Stimulated activated CD8-positive, alpha-beta memory T cell treated with anti-CD3 and anti-CD28 coated beads, Interleukin-7, amount 100 ng/mL, for 1 hour (primary cell): Measurements from ENCODE around the gene TBC1D22A.

Experiments
- DNase-seq, 2 donors: peaks; one replicate each; pipeline ENCODE4 v3.0.0-alpha.2; 2020; ENCODE audit warnings: low read depth in 2 of 2

The TBC1D22A gene

DNA sequence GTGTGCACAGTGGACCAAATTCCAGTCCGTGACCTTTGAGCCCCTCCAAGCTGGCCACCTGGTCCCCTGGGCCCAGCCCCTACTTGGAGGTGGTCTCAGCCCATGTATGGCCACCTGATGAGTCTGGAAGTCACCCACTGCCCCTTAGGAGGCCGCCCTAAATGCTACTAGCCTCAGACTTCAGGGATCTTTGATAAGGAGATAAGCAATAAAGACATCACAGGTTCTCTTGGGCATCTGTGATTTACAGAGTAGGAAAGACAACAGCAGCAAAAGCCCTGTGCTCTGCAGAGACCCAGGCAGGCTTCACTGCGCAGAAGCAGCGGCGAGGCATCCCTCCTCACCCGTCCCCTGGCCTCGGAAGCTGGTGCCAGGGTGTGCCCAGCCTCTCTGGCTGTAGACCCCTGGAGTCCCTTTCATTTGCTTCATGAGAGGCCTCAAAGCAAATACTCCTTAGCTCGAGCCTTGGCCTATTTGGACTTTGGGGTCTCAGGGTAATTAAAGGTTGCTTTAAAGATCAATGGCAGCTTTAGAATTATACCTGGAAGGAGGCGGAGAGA is 360.1 kb downstream of the TBC1D22A start:
- no peak for DNase-seq

- no peak for DNase-seq
Measured at GRCh38 chr22:47123006-47123826, 360.8 kb downstream of the TBC1D22A start.

GRCh38 chr22:47123827-47124442 is 361.5 kb downstream of the TBC1D22A start:
- no peak for DNase-seq

DNA sequence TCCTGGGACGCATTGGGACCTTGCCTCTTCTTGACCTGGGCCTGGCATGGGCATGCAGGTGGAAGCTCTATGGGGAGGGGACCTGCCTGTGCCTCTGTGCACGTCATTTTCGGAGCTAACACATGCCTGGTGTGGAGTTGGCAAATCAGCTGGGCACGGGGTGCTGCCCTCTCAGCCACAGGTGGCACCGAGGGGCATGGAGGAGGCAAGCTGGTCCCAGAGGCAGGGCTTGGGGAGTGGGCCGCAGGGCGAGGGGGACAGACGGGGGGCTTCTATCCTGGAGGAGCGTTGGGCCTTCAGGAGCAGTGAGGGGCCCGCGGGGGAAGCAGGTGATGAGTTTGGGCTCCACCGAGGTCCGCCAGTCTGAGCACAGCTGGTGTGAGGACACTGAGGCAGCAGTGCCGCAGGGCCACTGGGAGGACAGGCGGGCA is 362.0 kb downstream of the TBC1D22A start:
- DNase-seq, result no peak

DNA sequence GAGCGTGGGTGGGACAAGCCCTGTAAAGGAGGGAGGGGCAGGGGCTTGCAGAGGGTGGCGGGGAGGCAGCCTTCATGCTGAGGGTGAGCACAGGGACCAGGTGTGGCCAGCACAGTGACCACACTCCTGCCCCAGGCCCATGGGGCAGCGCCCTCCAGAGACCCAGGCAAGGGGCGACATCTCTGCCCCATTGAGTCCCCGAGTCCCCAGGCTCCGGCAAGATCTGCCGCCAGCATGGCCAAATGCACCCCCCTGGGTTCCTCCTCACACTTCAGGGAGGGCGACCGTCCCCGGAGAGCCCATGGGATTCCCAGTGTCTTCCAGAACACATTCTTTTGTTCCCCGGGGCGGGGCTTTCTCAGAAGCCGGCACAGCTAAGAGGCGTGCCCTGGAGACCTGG is 362.5 kb downstream of the TBC1D22A start:
- no peak for DNase-seq

DNA sequence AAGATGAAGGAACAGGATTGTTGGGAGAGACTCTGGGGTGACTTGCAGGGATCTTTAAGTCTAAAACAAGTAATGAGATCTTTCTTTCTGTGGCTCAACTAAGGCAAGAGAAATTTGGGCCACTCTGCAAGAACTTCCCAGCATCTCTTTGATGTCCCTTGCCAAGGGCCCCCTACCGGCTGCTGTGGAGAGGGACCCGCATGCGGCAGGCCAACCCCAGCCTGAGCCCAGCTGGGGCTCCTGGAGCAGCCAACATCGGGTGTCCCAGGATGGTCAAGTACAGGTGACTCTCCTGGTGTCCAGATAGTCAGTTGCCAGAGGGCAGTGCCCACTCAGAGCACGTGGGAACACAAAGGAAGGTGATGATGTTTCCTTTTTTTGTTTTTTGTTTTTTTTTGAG is 363.2 kb downstream of the TBC1D22A start:
- no peak for DNase-seq

DNA sequence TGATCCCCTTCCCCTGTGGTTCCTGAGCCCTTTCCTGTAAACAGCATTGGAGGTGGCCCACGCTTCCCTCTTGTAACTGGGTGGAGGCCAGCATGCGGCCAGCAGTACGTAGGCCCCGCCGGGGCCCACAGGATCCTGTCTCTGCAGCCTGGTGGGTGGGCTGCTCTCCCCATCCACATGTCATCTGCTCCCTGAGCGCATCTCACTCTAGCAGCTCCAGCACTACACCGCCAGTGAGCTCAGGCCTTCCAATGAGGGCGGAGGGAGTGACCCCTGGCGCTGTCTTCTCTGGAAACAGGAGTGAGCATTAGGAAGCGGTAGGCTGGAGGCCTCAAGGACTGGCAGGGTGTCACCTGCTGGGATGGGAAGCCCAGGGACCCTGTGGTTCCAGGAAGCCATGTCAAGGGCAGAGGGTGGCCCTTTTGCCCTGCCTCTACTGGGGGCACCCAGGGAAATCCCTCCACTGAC is 363.9 kb downstream of the TBC1D22A start:
- DNase-seq, result no peak

GRCh38 chr22:47127441-47127871 is 365.0 kb downstream of the TBC1D22A start:
- DNase-seq, result no peak

GRCh38 chr22:47128216-47128615 is 365.8 kb downstream of the TBC1D22A start:
- DNase-seq, result no peak

- DNase-seq, result no peak
Measured at GRCh38 chr22:47128622-47129215, 366.3 kb downstream of the TBC1D22A start.

GRCh38 chr22:47129902-47130635 is 367.6 kb downstream of the TBC1D22A start:
- no peak for DNase-seq

GRCh38 chr22:47130883-47131631 is 368.6 kb downstream of the TBC1D22A start:
- DNase-seq, result no peak

DNA sequence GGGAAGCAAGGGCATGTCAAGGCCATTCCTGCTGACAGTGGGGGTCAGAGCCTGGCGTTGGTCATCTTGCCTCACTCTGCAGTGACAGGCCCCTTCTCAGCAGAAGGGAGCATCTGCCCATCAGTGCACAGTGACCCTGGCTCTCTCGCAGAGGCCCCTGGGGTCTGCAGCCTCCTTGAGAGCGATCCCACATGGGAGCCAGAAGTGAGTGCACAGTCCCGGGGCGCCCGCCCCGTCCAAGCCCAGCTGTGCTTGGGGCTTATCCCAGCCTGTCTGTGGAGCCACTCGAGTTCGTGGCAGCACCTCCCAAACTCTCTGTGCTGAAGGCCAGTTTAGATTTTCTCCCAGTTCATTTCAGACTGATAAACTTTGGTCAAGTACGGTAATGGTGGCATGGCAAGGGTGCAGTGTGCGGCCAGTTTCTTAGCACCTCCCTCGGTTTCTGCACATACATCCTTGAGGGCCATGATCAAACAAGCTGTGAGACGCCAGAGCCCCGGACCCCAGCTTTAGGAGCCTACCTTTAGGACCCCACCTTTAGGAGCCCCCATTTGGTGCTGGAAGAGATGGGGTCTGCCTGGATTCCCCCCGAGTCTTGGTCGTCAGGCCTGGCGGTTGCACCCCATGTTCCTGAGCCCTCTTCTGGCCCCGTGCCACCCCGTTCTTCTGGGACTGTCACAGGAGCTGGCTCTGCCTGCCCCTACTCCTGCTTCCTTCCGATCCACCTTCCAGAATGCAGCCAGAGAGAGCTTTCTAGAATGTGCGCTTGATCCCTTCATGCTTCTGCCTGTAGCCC is 369.4 kb downstream of the TBC1D22A start:
- no peak for DNase-seq

DNA sequence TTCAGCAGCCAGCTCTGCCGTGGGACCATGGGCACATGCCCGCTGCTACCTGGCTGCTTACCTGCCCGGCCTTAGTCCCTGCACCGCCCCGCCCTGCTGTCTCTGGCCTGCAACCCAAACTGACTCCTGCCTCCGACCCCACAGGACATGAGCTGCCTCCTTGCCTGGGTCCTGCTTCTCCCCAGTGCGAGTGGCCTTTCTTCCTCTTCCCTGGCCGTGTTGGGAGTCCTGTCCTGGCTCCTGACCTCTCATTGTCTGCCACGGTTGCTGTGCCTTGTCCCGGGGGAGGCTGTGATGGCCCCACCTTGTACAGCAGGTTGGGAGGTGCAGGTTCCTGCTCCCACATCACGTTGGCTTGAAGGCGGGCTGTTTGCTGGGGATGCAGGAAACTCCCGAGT is 370.0 kb downstream of the TBC1D22A start:
- no peak for DNase-seq

GRCh38 chr22:47133061-47133969 is 370.9 kb downstream of the TBC1D22A start:
- no peak for DNase-seq

DNA sequence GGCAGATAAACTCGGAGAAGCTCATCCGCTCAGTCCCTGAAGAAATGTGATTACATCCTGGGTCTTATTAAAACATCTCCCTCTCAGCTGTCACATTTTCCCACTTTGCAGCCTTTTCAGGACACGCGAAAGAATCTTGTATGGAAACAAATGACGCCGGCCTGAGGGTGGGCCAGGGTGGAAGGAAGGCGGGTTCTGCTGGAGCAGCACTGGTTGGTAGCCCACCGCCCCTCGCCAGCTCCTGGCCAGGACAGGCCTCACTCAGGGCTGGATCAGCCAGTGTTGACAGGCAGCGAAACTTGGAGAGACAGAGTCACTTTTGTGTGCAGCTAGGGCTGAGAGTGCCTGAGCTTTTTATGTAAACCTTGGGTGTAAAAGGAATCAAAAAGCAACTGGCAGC is 371.8 kb downstream of the TBC1D22A start:
- DNase-seq, result no peak

DNA sequence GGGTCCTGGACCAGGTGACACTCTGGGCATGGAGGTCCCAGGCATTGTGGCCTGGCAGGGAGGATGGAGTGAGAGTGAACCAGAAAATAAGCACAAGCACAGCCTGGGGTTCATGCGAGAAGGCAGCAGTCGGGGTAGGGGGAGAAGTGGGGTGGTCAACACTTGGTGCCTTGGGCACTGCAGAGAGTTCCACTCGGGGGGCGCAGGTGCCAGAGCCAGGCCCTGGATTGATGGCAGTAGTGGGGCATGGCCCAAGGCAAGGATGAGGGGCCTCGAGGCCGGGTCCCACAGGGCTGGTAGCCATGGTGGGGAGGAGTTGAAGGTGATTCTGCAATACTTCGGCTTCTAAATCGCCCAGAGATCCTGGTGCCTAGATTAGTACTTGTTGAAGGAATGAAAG is 372.9 kb downstream of the TBC1D22A start:
- DNase-seq, result no peak

DNA sequence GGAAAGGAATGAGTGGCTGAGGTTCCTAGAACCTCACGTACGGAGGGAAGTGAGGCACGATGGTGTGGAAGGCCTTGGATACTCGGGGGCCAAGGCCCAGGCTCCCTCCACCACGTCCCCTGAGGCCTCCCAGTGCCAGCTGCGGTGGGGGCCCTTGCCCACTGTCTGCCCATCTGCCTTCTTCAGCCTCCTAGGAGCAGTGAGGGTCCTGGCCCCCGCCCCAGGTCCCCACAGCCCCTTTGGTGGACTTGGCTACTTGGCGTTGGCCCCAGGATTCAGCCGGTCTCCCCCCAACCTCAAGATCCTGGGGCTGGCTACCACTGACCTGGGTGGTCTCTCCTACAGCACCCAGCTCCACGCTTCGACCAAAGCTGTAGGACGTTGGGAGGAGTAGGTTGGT is 373.6 kb downstream of the TBC1D22A start:
- no peak for DNase-seq

DNA sequence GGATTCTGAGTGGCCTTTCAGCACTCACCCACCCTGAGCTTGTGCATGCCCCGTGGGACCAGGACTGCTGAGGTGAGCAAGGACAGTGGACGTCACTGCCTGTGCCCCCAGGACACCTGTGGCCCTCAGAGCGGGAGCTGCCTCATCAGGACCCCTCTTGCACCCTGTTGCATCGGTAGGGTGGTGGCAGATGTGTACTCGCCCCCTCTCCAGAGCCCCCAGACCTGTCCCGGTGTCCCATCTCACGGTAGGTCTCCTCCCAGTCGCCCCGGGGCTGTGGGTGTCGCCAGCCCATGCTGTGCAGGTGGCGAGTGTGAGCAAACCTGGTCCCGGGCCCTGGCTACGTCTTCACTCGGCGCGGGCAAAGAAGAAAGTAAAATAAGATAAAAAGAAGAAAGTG is 374.2 kb downstream of the TBC1D22A start:
- no peak for DNase-seq
